A673 (cell line): ENCODE data around the gene TMEM147. TPM values are rescaled to one million over a fixed set of nuclear protein-coding genes. Genes with fewer than 3 reads are reported as not detected.

Experiments
- BruUV-seq: library from RNA; stranded (reverse); fragments of 400-500 nt; replicated peaks from 2 replicates; lab custom pipeline; 2021; lab: Mats Ljungman, UMichigan
- CTCF ChIA-PET: fragments of 300-600 bp; sonication (Branson Sonifier 250); formaldehyde crosslinking; loops from one replicate; lab custom pipeline; 2022; ENCODE audit warnings: antibody characterized with exemption; lab: Charles Lee
- POLR2A ChIA-PET: fragments of 300-600 bp; sonication (Branson Sonifier 250); formaldehyde crosslinking; loops from one replicate; lab custom pipeline; 2022; ENCODE audit warnings: antibody characterized with exemption; ENCODE audit not compliant: low non-redundant PET; lab: Charles Lee
- DNase-seq: peaks from one replicate; pipeline ENCODE4 v3.0.0-alpha.2; 2015; ENCODE audit warnings: low spot score
- H3K27ac ChIP-seq: fragments of 200-600 bp; sonication (generic); 2 replicates; pipeline ENCODE4 v1.5.1; 2016; ENCODE audit warnings: mixed run types, low read depth, mild to moderate bottlenecking, mixed read lengths, antibody characterized with exemption, low read length; ENCODE audit not compliant: poor library complexity, severe bottlenecking
- H3K27me3 ChIP-seq: fragments of 200-600 bp; sonication (generic); replicated peaks from 2 replicates; pipeline ENCODE4 v1.6.1; 2017; ENCODE audit warnings: mixed run types, low read depth, mild to moderate bottlenecking, mixed read lengths, antibody characterized with exemption, low read length; ENCODE audit not compliant: insufficient read depth, poor library complexity
- H3K36me3 ChIP-seq: fragments of 200-600 bp; sonication (generic); 2 replicates; pipeline ENCODE4 v1.6.1; 2016; ENCODE audit warnings: mixed run types, mild to moderate bottlenecking, mixed read lengths, antibody characterized with exemption, low read length; ENCODE audit not compliant: insufficient read depth, poor library complexity, severe bottlenecking
- H3K4me1 ChIP-seq: fragments of 200-600 bp; sonication (generic); 2 replicates; pipeline ENCODE4 v1.6.1; 2017; ENCODE audit warnings: mixed run types, mild to moderate bottlenecking, mixed read lengths, antibody characterized with exemption, low read length; ENCODE audit not compliant: insufficient read depth, poor library complexity, severe bottlenecking
- H3K4me3 ChIP-seq: fragments of 200-600 bp; sonication (generic); 2 replicates; pipeline ENCODE4 v1.5.1; 2016; ENCODE audit warnings: low read depth, mixed run types, mild to moderate bottlenecking, mixed read lengths, low read length; ENCODE audit not compliant: poor library complexity, severe bottlenecking
- H3K9me3 ChIP-seq: fragments of 200-600 bp; sonication (generic); 2 replicates; pipeline ENCODE4 v1.6.1; 2016; ENCODE audit warnings: mixed run types, low read depth, mild to moderate bottlenecking, mixed read lengths, antibody characterized with exemption, low read length; ENCODE audit not compliant: poor library complexity, severe bottlenecking
- EZH2 ChIP-seq: fragments of 200-600 bp; sonication (generic); IDR thresholded peaks from 2 replicates; pipeline ENCODE4 v1.6.1; 2017; ENCODE audit warnings: borderline replicate concordance, low read depth, mild to moderate bottlenecking, mixed read lengths, antibody characterized with exemption, low read length; ENCODE audit not compliant: poor library complexity, severe bottlenecking
- intact Hi-C: fragments of 100-400 bp; cut with micrococcal nuclease; formaldehyde crosslinking; loops from one replicate; pipeline ENCODE4 v1.10.0; 2022; ENCODE audit not compliant: unreplicated experiment
- total RNA-seq: library from RNA; stranded (reverse); gene quantifications from 2 replicates; pipeline ENCODE4 v1.2.3, GENCODE V29; 2021
- TF ChIP-seq, protein P1 (sequence below): fragments of 300-800, 200-600 bp; sonication (generic); conservative IDR thresholded peaks from 2 replicates; pipeline ENCODE4 v1.5.1; 2017; ENCODE audit warnings: low read depth, mild to moderate bottlenecking, antibody characterized with exemption, low read length, moderate library complexity, mixed read lengths

TMEM147 gene
- total RNA-seq, 1 experiment from 2014 or later = 115 TPM

DNA sequence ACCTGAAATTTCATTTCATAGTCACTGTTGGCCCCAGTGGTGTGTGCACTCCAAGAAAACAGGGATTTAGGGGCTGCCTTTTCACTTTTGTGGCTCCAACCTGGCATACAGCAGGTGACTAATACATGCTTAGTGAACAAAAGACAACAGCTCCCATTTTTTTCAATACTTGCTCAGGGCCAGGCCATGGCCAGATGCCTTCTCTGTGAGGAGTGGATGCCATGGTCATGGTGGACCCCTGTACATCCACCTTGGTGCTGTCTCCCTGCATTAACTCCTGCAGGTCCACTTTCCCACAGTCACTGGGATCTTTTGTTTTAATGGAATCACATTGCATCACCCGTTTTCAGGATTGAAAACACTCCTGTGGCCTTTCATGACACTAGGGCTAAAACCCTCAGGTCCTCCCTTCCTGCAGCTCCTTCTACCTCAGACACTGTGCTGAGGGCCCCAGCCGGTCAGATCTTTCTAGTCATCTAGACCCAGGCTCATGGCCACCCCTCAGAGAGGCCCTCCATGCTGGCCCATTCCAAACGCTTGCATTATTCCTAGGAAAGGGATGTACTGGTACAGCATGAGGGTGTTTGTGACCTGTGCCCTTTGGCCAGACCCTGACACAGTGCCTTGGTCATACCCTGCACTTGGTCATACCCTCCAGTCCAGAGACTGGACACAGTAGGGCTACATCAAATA lies 1.2 kb upstream of the TMEM147 start:
- no peak for TF ChIP-seq EZH2
- TF ChIP-seq, protein P1, sequence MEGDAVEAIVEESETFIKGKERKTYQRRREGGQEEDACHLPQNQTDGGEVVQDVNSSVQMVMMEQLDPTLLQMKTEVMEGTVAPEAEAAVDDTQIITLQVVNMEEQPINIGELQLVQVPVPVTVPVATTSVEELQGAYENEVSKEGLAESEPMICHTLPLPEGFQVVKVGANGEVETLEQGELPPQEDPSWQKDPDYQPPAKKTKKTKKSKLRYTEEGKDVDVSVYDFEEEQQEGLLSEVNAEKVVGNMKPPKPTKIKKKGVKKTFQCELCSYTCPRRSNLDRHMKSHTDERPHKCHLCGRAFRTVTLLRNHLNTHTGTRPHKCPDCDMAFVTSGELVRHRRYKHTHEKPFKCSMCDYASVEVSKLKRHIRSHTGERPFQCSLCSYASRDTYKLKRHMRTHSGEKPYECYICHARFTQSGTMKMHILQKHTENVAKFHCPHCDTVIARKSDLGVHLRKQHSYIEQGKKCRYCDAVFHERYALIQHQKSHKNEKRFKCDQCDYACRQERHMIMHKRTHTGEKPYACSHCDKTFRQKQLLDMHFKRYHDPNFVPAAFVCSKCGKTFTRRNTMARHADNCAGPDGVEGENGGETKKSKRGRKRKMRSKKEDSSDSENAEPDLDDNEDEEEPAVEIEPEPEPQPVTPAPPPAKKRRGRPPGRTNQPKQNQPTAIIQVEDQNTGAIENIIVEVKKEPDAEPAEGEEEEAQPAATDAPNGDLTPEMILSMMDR = no peak
- Histone ChIP-seq H3K27me3 (no peaks in the 10 kb centered on the region), H3K4me3 (peak overlapping the region; percentile 93), H3K9me3 (no peaks in the 10 kb centered on the region), H3K27ac (peak overlapping the region; percentile 83), H3K36me3 (no peaks in the 10 kb centered on the region), H3K4me1 (peaks cover 11% of the 10 kb centered on the region)
- BruUV-seq = no TSS peak
- intact Hi-C loops = no loop called here
- no peak for DNase-seq
- ChIA-PET POLR2A (no interaction called here), CTCF (no interaction called here)

DNA sequence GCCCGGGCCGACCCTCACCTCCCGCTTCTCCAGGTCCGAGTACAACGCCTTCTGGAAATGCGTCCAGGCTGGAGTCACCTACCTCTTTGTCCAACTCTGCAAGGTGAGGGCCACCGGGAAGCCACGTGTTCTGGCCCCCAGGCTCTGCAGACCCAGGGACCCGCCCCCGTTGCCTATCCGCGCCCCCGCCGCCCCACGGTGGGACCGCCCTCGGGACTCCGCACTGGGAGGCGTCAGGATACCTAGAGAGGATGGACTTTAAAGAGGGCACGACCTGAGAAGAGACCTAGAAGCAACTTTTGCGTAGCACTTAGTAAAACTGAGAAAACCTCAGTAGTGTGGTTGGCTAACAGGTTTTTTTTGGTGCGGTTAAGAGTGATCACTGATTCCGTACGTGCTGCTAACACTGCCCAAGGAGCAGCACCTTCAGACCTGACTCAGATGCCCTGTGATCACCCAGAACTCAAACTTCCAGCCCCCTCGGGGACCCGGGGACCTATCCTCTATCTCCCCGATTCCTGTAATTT lies 492 bp downstream of the TMEM147 start:
- POLR2A ChIA-PET = no interaction called here
- Histone ChIP-seq H3K4me3 (peak overlapping the region; percentile 93), H3K4me1 (peaks cover 11% of the 10 kb centered on the region), H3K27ac (peak overlapping the region; percentile 83), H3K9me3 (no peaks in the 10 kb centered on the region), H3K36me3 (no peaks in the 10 kb centered on the region), H3K27me3 (no peaks in the 10 kb centered on the region)
- intact Hi-C loops = no loop called here
- DNase-seq = peak; percentile 47
- no TSS peak for BruUV-seq
- TF ChIP-seq, protein P1 = no peak
- no peak for TF ChIP-seq EZH2
- CTCF ChIA-PET = no interaction called here

DNA sequence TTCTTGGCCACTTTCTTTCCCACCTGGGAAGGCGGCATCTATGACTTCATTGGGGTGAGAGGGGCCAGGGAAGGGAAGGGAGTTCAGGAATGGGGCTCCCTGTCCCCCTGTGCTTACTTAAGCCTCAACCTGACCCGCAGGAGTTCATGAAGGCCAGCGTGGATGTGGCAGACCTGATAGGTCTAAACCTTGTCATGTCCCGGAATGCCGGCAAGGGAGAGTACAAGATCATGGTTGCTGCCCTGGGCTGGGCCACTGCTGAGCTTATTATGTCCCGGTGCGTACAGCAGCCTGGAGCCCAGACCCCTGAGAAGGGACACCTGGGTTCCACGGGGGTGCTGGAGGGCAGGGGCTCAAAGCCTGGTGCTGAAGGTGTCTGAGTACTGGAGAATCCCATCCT lies 1.1 kb downstream of the TMEM147 start:
- CTCF ChIA-PET = no interaction called here
- Histone ChIP-seq H3K27me3 (no peaks in the 10 kb centered on the region), H3K4me3 (peak overlapping the region; percentile 93), H3K9me3 (no peaks in the 10 kb centered on the region), H3K27ac (no peak overlapping the region), H3K36me3 (no peaks in the 10 kb centered on the region), H3K4me1 (peaks cover 11% of the 10 kb centered on the region)
- TSS peak; percentile 68 for BruUV-seq
- no peak for DNase-seq
- POLR2A ChIA-PET = no interaction called here
- intact Hi-C loops = no loop called here
- TF ChIP-seq EZH2 = no peak
- TF ChIP-seq, protein P1 = no peak
